Stimulated activated naive CD8-positive, alpha-beta T cell treated with anti-CD3 and anti-CD28 coated beads, Interleukin-15, Interleukin-2, amounts not matched to agents 100 ng/mL and 50 ng/mL, for 24 hours (primary cell): ENCODE results near the gene PDE4D.

Experiments
- H3K27ac Mint-ChIP-seq: one replicate; pipeline ENCODE4 v1.8.0; 2021; ENCODE audit warnings: mild to moderate bottlenecking, mixed read lengths
- H3K27me3 Mint-ChIP-seq: one replicate; pipeline ENCODE4 v1.8.0; 2021; ENCODE audit warnings: mixed read lengths
- H3K36me3 Mint-ChIP-seq: one replicate; pipeline ENCODE4 v1.8.0; 2021; ENCODE audit warnings: low read depth, mixed read lengths
- H3K4me1 Mint-ChIP-seq: one replicate; pipeline ENCODE4 v1.8.0; 2021; ENCODE audit warnings: low read depth, mixed read lengths
- H3K4me3 Mint-ChIP-seq: one replicate; pipeline ENCODE4 v1.8.0; 2021; ENCODE audit warnings: mild to moderate bottlenecking, mixed read lengths
- H3K9me3 Mint-ChIP-seq: one replicate; pipeline ENCODE4 v1.8.0; 2021; ENCODE audit warnings: mixed read lengths

The PDE4D gene

GRCh38 chr5:59593439-59594007, 300.0 kb downstream of the PDE4D start:
- H3K4me3 Mint-ChIP-seq = no peak overlapping the region
- peaks cover 5% of the 10 kb centered on the region for H3K27me3 Mint-ChIP-seq
- H3K9me3 Mint-ChIP-seq = no peaks in the 10 kb centered on the region
- H3K4me1 Mint-ChIP-seq = peaks cover 17% of the 10 kb centered on the region
- no peak overlapping the region for H3K27ac Mint-ChIP-seq
- H3K36me3 Mint-ChIP-seq = no peaks in the 10 kb centered on the region

- Mint-ChIP-seq H3K4me1 (peaks cover 17% of the 10 kb centered on the region), H3K4me3 (no peak overlapping the region), H3K27me3 (peaks cover 12% of the 10 kb centered on the region), H3K9me3 (no peaks in the 10 kb centered on the region), H3K36me3 (no peaks in the 10 kb centered on the region), H3K27ac (no peak overlapping the region)
Observed at GRCh38 chr5:59592101-59592500, 301.4 kb downstream of the PDE4D start.

GRCh38 chr5:59591162-59591561, 302.4 kb downstream of the PDE4D start:
- H3K36me3 Mint-ChIP-seq = no peaks in the 10 kb centered on the region
- no peak overlapping the region for H3K27ac Mint-ChIP-seq
- H3K9me3 Mint-ChIP-seq = no peaks in the 10 kb centered on the region
- H3K4me3 Mint-ChIP-seq = no peak overlapping the region
- peaks cover 17% of the 10 kb centered on the region for H3K4me1 Mint-ChIP-seq
- peaks cover 22% of the 10 kb centered on the region for H3K27me3 Mint-ChIP-seq

- Mint-ChIP-seq H3K9me3 (no peaks in the 10 kb centered on the region), H3K36me3 (no peaks in the 10 kb centered on the region), H3K27ac (no peak overlapping the region), H3K4me1 (peaks cover 17% of the 10 kb centered on the region), H3K27me3 (peaks cover 28% of the 10 kb centered on the region), H3K4me3 (no peak overlapping the region)
Observed at GRCh38 chr5:59588922-59589321, 304.6 kb downstream of the PDE4D start.

- Mint-ChIP-seq H3K4me3 (no peak overlapping the region), H3K9me3 (no peaks in the 10 kb centered on the region), H3K36me3 (no peaks in the 10 kb centered on the region), H3K27me3 (peaks cover 25% of the 10 kb centered on the region), H3K4me1 (peaks cover 17% of the 10 kb centered on the region), H3K27ac (no peak overlapping the region)
Observed at GRCh38 chr5:59587489-59588337, 305.8 kb downstream of the PDE4D start.

DNA sequence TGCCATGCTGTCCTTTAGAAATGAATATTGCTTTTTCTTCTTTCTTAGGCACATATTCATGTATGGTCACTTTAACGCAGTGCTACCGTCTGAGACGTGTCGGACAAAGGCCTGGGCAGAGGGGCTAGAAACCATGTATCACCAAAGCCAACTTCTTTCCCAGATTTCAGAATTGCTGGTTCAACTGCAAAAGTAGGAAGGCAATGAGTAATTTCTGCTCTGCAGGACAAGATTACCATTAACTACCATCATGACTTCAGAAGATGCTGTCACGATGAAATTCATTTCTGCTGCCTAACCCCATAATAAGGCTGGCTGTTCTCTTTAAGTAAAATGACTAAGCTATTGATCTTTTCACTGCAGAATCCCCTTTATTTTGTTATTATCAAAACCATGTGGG, 306.7 kb downstream of the PDE4D start:
- H3K27ac Mint-ChIP-seq = no peak overlapping the region
- peaks cover 25% of the 10 kb centered on the region for H3K27me3 Mint-ChIP-seq
- no peak overlapping the region for H3K4me3 Mint-ChIP-seq
- peaks cover 13% of the 10 kb centered on the region for H3K4me1 Mint-ChIP-seq
- H3K9me3 Mint-ChIP-seq = no peaks in the 10 kb centered on the region
- no peaks in the 10 kb centered on the region for H3K36me3 Mint-ChIP-seq

GRCh38 chr5:59584858-59585846, 308.4 kb downstream of the PDE4D start:
- Mint-ChIP-seq H3K36me3 (no peaks in the 10 kb centered on the region), H3K27me3 (peaks cover 25% of the 10 kb centered on the region), H3K27ac (no peak overlapping the region), H3K4me3 (no peak overlapping the region), H3K9me3 (no peaks in the 10 kb centered on the region), H3K4me1 (no peaks in the 10 kb centered on the region)

DNA sequence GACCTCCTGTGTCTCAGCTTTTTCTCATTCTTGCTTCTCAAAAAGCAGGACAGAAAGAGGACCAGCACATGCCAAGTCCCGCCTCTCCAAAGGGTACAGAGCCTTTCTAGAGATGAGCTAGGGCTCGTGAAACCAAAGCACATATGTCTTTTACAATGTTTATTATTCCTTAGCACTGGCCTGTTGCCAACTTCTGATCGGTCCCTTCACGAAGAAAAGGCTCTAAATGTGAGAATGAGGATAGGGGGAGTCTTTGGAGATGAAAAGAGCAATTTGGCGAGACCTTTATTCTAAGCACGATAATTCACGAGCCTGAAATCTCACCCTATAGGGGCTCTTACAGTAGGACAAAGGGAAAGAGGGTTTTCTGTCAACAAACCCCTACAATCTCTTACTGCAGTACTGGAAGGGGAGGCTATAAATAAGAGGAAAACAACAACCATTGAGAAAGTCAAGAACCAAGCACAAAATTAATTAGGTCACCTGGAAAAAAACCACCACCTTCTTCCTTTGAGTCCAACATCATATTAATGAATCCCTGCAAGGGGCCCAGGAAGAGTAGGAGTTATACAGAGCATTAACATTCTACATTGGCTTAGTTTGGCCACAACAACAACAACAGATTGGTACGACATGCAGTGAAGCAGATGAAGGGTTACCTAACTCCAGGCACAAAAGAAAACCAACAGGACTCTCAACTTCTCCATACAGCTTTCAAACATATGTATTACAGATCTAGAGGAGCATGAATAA, 309.5 kb downstream of the PDE4D start:
- Mint-ChIP-seq H3K27me3 (peaks cover 22% of the 10 kb centered on the region), H3K4me1 (no peaks in the 10 kb centered on the region), H3K36me3 (no peaks in the 10 kb centered on the region), H3K4me3 (no peak overlapping the region), H3K27ac (no peak overlapping the region), H3K9me3 (no peaks in the 10 kb centered on the region)

- Mint-ChIP-seq H3K36me3 (no peaks in the 10 kb centered on the region), H3K4me1 (no peaks in the 10 kb centered on the region), H3K27ac (no peak overlapping the region), H3K27me3 (peaks cover 22% of the 10 kb centered on the region), H3K9me3 (no peaks in the 10 kb centered on the region), H3K4me3 (no peak overlapping the region)
Observed at GRCh38 chr5:59583151-59583809, 310.2 kb downstream of the PDE4D start.

DNA sequence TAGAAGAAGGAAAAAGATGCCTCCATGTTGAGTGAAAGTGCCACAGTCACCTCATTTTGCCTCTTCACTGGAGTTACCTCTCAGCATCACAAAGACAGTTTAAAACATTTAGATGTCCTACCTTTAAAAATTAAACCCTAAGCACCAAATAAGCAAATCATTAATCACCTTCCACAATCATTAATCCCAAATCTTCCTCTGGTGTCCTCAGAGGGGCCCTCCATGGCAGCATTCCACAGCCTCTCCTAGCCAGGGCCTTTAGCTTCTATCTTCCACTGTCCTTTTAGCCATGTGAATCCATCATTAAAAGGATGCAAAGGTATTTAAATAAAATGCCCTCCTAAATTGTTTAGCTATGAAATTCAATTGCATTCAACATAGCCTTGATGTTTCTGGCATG, 310.8 kb downstream of the PDE4D start:
- no peaks in the 10 kb centered on the region for H3K36me3 Mint-ChIP-seq
- H3K27me3 Mint-ChIP-seq = peaks cover 22% of the 10 kb centered on the region
- no peaks in the 10 kb centered on the region for H3K9me3 Mint-ChIP-seq
- H3K4me1 Mint-ChIP-seq = no peaks in the 10 kb centered on the region
- no peak overlapping the region for H3K4me3 Mint-ChIP-seq
- H3K27ac Mint-ChIP-seq = no peak overlapping the region

- Mint-ChIP-seq H3K9me3 (no peaks in the 10 kb centered on the region), H3K27me3 (peaks cover 5% of the 10 kb centered on the region), H3K27ac (no peak overlapping the region), H3K36me3 (no peaks in the 10 kb centered on the region), H3K4me1 (no peaks in the 10 kb centered on the region), H3K4me3 (no peak overlapping the region)
Observed at GRCh38 chr5:59579824-59580167, 313.7 kb downstream of the PDE4D start.

- Mint-ChIP-seq H3K9me3 (no peaks in the 10 kb centered on the region), H3K4me1 (no peaks in the 10 kb centered on the region), H3K27ac (no peak overlapping the region), H3K36me3 (no peaks in the 10 kb centered on the region), H3K27me3 (peaks cover under 1% of the 10 kb centered on the region), H3K4me3 (no peak overlapping the region)
Observed at GRCh38 chr5:59579101-59579823, 314.3 kb downstream of the PDE4D start.

- no peaks in the 10 kb centered on the region for H3K9me3 Mint-ChIP-seq
- H3K27me3 Mint-ChIP-seq = no peaks in the 10 kb centered on the region
- no peak overlapping the region for H3K27ac Mint-ChIP-seq
- no peaks in the 10 kb centered on the region for H3K4me1 Mint-ChIP-seq
- no peaks in the 10 kb centered on the region for H3K36me3 Mint-ChIP-seq
- H3K4me3 Mint-ChIP-seq = no peak overlapping the region
Observed at GRCh38 chr5:59577485-59577884, 316.0 kb downstream of the PDE4D start.
